ENCODE results near the gene BHLHA15.

BHLHA15 gene

GRCh38 chr7:98174334-98175259 is 36.6 kb upstream of the BHLHA15 start:
- ChIA-PET POLR2A (no interaction called here), CTCF (no interaction called here)
- TF ChIP-seq BHLHE40 (IDR thresholded peaks at IDR 0.05; ENCODE audit: borderline replicate concordance) (no peak), SUZ12 (IDR thresholded peaks at IDR 0.05) (no peak), LEF1 (IDR thresholded peaks at IDR 0.05; ENCODE audit: borderline replicate concordance) (no peak), FOXA1 (IDR thresholded peaks at IDR 0.05) (no peak), L3MBTL2 (conservative IDR thresholded peaks at IDR 0.05) (no peak), FOXK2 (IDR thresholded peaks at IDR 0.05) (no peak), FOXM1 (IDR thresholded peaks at IDR 0.05; ENCODE audit: borderline replicate concordance) (no peak), NFRKB (IDR thresholded peaks at IDR 0.05) (no peak), CTBP1 (IDR thresholded peaks at IDR 0.05; ENCODE audit: borderline replicate concordance) (no peak)
- TF ChIP-seq, protein P1, sequence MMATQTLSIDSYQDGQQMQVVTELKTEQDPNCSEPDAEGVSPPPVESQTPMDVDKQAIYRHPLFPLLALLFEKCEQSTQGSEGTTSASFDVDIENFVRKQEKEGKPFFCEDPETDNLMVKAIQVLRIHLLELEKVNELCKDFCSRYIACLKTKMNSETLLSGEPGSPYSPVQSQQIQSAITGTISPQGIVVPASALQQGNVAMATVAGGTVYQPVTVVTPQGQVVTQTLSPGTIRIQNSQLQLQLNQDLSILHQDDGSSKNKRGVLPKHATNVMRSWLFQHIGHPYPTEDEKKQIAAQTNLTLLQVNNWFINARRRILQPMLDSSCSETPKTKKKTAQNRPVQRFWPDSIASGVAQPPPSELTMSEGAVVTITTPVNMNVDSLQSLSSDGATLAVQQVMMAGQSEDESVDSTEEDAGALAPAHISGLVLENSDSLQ (IDR thresholded peaks at IDR 0.05) = no peak
- DNase-seq (ENCODE audit: extremely low spot score) = no peak

GRCh38 chr7:98175260-98175940 is 35.8 kb upstream of the BHLHA15 start:
- CTCF ChIA-PET = interaction anchor here (1.2 to 1.7 kb wide), 2 partner anchors 10 to 154 kb away, joined by 4 to 8 read pairs; no protein-coding TSS in a partner anchor
- TF ChIP-seq HDGF (IDR thresholded peaks at IDR 0.05; ENCODE audit: borderline replicate concordance) (no peak), SUZ12 (IDR thresholded peaks at IDR 0.05) (no peak), ARNT (IDR thresholded peaks at IDR 0.05) (no peak), FOXK2 (IDR thresholded peaks at IDR 0.05) (no peak), TARDBP (IDR thresholded peaks at IDR 0.05) (no peak), L3MBTL2 (conservative IDR thresholded peaks at IDR 0.05) (no peak), CTBP1 (IDR thresholded peaks at IDR 0.05; ENCODE audit: borderline replicate concordance) (no peak), ZNF384 (IDR thresholded peaks at IDR 0.05) (no peak), LEF1 (IDR thresholded peaks at IDR 0.05; ENCODE audit: borderline replicate concordance) (no peak), BHLHE40 (IDR thresholded peaks at IDR 0.05; ENCODE audit: borderline replicate concordance) (no peak), FOXA1 (IDR thresholded peaks at IDR 0.05) (no peak), ELF4 (IDR thresholded peaks at IDR 0.05) (no peak), SP1 (IDR thresholded peaks at IDR 0.05) (no peak), NFRKB (IDR thresholded peaks at IDR 0.05) (no peak), FOXM1 (IDR thresholded peaks at IDR 0.05; ENCODE audit: borderline replicate concordance) (no peak)
- TF ChIP-seq, protein P1 (IDR thresholded peaks at IDR 0.05) = no peak
- POLR2A ChIA-PET = no interaction called here
- no peak for DNase-seq (ENCODE audit: extremely low spot score)

- POLR2A ChIA-PET = no interaction called here
These were observed 33.7 kb upstream of the BHLHA15 start for GRCh38 chr7:98177553-98177952.

GRCh38 chr7:98178321-98178720 is 32.9 kb upstream of the BHLHA15 start:
- CTCF ChIA-PET = interaction anchor here (0.6 kb wide), 1 partner anchor 157 kb away, joined by 4 read pairs; no protein-coding TSS in a partner anchor
- no peak for TF ChIP-seq SUZ12 (IDR thresholded peaks at IDR 0.05)
- TF ChIP-seq HDGF (IDR thresholded peaks at IDR 0.05; ENCODE audit: borderline replicate concordance) = no peak
- TF ChIP-seq FOXK2 (IDR thresholded peaks at IDR 0.05) = no peak
- TF ChIP-seq ZNF384 (IDR thresholded peaks at IDR 0.05) = no peak
- TF ChIP-seq SP1 (IDR thresholded peaks at IDR 0.05) = no peak
- TF ChIP-seq FOXM1 (IDR thresholded peaks at IDR 0.05; ENCODE audit: borderline replicate concordance) = no peak
- no peak for TF ChIP-seq L3MBTL2 (conservative IDR thresholded peaks at IDR 0.05)
- no peak for TF ChIP-seq TARDBP (IDR thresholded peaks at IDR 0.05)
- no peak for DNase-seq (ENCODE audit: extremely low spot score)
- POLR2A ChIA-PET = no interaction called here

More at GRCh38 chr7:98177553-98177952, 33.7 kb upstream of the BHLHA15 start:
- no peak for DNase-seq (ENCODE audit: extremely low spot score)
- CTCF ChIA-PET = no interaction called here
- TF ChIP-seq TARDBP (IDR thresholded peaks at IDR 0.05) (no peak), ELF4 (IDR thresholded peaks at IDR 0.05) (no peak), L3MBTL2 (conservative IDR thresholded peaks at IDR 0.05) (no peak), ARNT (IDR thresholded peaks at IDR 0.05) (no peak), SP1 (IDR thresholded peaks at IDR 0.05) (no peak), FOXA1 (IDR thresholded peaks at IDR 0.05) (no peak), HDGF (IDR thresholded peaks at IDR 0.05; ENCODE audit: borderline replicate concordance) (no peak), BHLHE40 (IDR thresholded peaks at IDR 0.05; ENCODE audit: borderline replicate concordance) (no peak), FOXM1 (IDR thresholded peaks at IDR 0.05; ENCODE audit: borderline replicate concordance) (no peak), ZNF384 (IDR thresholded peaks at IDR 0.05) (no peak), SUZ12 (IDR thresholded peaks at IDR 0.05) (no peak), FOXK2 (IDR thresholded peaks at IDR 0.05) (no peak)
- TF ChIP-seq, protein P1 (IDR thresholded peaks at IDR 0.05) = no peak

GRCh38 chr7:98178762-98179490 is 32.3 kb upstream of the BHLHA15 start:
- ChIA-PET CTCF (interaction anchor here (0.6 kb wide), 1 partner anchor 158 kb away, joined by 4 read pairs; no protein-coding TSS in a partner anchor), POLR2A (no interaction called here)
- no peak for DNase-seq (ENCODE audit: extremely low spot score)
- TF ChIP-seq ARNT (IDR thresholded peaks at IDR 0.05) (no peak), ZNF384 (IDR thresholded peaks at IDR 0.05) (no peak), FOXA1 (IDR thresholded peaks at IDR 0.05) (no peak), FOXM1 (IDR thresholded peaks at IDR 0.05; ENCODE audit: borderline replicate concordance) (no peak)
